ENCODE measurements around the gene MRPL10.

The MRPL10 gene

DNA sequence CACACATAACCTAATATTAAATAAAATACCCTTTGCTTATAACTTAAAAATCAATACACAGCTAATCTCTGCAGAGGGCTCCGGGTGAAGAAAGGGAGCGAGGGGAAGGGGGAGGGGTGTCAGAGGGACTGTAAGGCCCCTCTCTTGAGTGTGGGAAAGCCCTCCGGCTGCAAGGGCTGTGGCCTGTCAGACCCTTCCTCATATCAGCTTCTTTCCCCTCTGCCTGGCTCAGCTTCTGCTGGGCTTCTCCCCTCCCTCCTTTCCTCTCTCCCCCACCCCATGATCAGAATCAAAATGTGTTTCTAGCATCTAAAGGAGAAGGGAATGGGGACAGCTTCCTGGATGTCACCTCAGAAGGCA lies 14.4 kb upstream of the MRPL10 start:
- peaks cover 5% of the 10 kb centered on the region for H3K4me1 ChIP-seq (ENCODE audit: control insufficient read depth, insufficient read depth, low read length, unreplicated experiment)
- H3K4me3 ChIP-seq (ENCODE audit: low read depth, low read length): no peak overlapping the region
- no peak overlapping the region for H2AFZ ChIP-seq (ENCODE audit: low read length, unreplicated experiment)
- H3K27ac ChIP-seq (ENCODE audit: low read depth, low read length): no peak overlapping the region
- H3K36me3 ChIP-seq (ENCODE audit: insufficient read depth, low read length): no peaks in the 10 kb centered on the region
- peaks cover 58% of the 10 kb centered on the region for H3K27me3 ChIP-seq (ENCODE audit: insufficient read depth, low read length)
- H3K79me2 ChIP-seq (ENCODE audit: control insufficient read depth, insufficient read depth, low read length, unreplicated experiment): no peaks in the 10 kb centered on the region

DNA sequence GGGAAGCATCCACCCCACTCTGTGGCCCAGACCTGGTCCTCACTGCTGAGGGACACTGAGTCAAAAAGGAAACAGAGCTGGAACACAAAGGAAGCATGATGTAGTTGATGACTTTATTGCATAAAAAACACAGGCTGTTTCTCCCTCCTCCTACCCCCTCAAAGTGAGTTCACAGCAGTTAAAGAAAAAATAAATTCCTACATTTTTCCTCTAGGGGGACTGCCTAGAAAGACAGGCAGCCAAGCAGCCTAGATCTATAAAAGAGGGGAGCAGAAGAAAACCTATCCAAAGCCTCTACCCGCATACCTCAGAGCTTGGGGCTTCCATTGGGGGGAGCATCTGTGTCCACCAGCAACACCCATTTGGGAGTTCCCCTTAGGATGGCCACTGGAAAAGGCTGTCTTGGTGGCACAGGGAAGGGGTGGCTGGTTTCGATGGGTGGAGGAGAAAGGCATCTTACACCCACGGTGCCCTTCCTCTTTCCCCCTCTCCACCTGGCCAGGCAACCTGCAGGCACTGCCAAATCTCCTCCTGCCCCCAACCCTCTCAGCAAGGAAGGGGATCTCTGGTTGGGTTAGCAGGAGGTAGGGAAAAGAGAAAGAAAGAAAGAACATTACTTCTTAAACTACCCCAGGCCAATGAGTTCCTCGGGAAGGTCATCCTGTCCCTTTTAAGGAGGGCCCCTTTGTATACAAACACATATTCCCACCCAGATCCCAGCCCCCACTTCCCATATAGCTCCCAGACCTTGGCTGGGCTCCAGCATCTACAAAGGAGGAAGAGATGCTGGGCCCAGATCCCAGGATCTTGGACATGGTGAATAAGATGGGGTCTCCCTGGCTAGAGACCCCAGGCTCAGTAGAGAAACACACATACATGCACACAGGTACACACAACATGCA lies 13.7 kb upstream of the MRPL10 start:
- Histone ChIP-seq H3K4me3 (ENCODE audit: low read depth, low read length) (no peak overlapping the region), H2AFZ (ENCODE audit: low read length, unreplicated experiment) (no peak overlapping the region), H3K36me3 (ENCODE audit: insufficient read depth, low read length) (no peaks in the 10 kb centered on the region), H3K4me1 (ENCODE audit: control insufficient read depth, insufficient read depth, low read length, unreplicated experiment) (peaks cover 5% of the 10 kb centered on the region), H3K27me3 (ENCODE audit: insufficient read depth, low read length) (peaks cover 52% of the 10 kb centered on the region), H3K27ac (ENCODE audit: low read depth, low read length) (no peak overlapping the region), H3K79me2 (ENCODE audit: control insufficient read depth, insufficient read depth, low read length, unreplicated experiment) (no peaks in the 10 kb centered on the region)

DNA sequence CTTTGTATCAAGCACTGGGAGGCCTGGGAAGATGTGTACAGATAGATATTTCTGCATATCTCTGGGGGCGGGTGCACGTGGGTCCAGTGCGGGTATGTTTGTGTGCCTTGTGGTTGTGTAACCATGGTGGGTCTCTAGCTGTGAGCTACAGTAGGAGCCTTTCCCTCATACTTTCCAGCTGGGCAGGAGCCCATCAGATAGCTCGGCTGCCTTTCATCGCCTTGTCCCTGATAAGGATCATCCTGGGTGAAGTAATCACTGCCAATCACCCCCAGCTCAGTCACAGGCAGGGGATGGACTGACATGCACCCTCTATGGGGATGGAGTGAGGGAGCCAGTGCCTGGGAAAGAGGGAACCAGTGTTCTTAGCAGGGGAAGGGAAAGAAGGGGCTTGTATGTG lies 12.9 kb upstream of the MRPL10 start:
- Histone ChIP-seq H2AFZ (ENCODE audit: low read length, unreplicated experiment) (no peak overlapping the region), H3K27me3 (ENCODE audit: insufficient read depth, low read length) (peaks cover 44% of the 10 kb centered on the region), H3K79me2 (ENCODE audit: control insufficient read depth, insufficient read depth, low read length, unreplicated experiment) (no peaks in the 10 kb centered on the region), H3K27ac (ENCODE audit: low read depth, low read length) (no peak overlapping the region), H3K4me1 (ENCODE audit: control insufficient read depth, insufficient read depth, low read length, unreplicated experiment) (peaks cover 5% of the 10 kb centered on the region), H3K4me3 (ENCODE audit: low read depth, low read length) (no peak overlapping the region), H3K36me3 (ENCODE audit: insufficient read depth, low read length) (no peaks in the 10 kb centered on the region)

DNA sequence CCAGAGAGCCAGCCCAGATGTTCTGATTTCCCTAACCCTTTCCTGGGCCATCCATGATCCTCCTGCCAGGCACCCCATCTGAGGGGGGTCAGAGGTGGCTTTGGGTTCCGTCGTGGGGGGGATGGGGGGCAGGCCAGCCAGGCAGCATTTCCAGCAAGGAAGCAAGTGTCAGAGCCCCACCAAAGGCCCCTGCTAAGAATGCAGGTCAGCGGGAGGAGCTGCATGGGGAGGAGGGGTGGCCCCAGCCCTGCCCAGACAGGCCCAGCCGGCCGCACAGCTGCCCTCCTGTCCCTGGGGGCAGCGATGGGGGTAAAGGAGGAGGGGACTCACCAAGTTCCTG lies 12.0 kb upstream of the MRPL10 start:
- Histone ChIP-seq H3K4me3 (ENCODE audit: low read depth, low read length) (no peak overlapping the region), H3K79me2 (ENCODE audit: control insufficient read depth, insufficient read depth, low read length, unreplicated experiment) (no peaks in the 10 kb centered on the region), H3K4me1 (ENCODE audit: control insufficient read depth, insufficient read depth, low read length, unreplicated experiment) (peaks cover 5% of the 10 kb centered on the region), H2AFZ (ENCODE audit: low read length, unreplicated experiment) (no peak overlapping the region), H3K27me3 (ENCODE audit: insufficient read depth, low read length) (peaks cover 35% of the 10 kb centered on the region), H3K27ac (ENCODE audit: low read depth, low read length) (no peak overlapping the region), H3K36me3 (ENCODE audit: insufficient read depth, low read length) (no peaks in the 10 kb centered on the region)

DNA sequence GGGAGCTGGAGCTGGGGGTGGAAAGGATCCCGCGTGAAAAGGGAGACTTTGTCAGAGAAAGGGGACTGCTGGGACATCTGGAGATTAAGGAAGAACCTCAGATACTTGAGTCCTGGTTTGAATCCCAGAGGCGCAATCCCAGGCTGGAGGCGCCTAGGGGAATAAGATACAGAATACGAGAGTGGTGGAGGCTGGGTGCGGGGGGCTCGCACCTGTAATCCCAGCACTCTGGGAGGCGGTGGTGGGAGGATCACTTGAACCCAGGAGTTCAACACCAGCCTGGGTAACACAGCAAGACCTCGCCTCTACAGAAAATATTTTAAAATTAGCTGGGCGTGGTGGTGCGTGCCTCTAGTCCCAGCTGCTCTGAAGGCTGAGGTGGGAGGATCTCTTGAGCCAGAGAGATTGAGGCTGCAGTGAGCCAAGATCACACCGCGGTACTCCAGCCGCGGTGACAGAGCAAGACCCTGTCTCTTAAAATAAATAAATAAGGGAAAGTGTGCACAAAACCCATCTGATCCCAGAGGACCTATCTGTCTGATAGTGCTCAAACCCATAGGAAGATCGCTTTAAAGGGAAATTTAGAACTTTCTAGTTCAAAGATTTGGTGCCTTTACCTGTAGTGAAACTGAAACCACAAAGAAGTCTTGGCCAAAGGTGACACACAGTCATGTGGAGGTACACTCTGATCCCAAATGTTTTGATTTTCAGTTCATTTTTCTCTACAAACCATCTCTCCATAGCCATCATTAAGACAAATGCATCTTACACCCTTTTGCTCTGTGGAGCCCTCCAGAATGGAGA lies 10.3 kb upstream of the MRPL10 start:
- no peaks in the 10 kb centered on the region for H3K79me2 ChIP-seq (ENCODE audit: control insufficient read depth, insufficient read depth, low read length, unreplicated experiment)
- H3K4me1 ChIP-seq (ENCODE audit: control insufficient read depth, insufficient read depth, low read length, unreplicated experiment): peaks cover 15% of the 10 kb centered on the region
- H2AFZ ChIP-seq (ENCODE audit: low read length, unreplicated experiment): peak overlapping the region; percentile 90
- H3K27me3 ChIP-seq (ENCODE audit: insufficient read depth, low read length): peaks cover 18% of the 10 kb centered on the region
- no peak overlapping the region for H3K27ac ChIP-seq (ENCODE audit: low read depth, low read length)
- H3K36me3 ChIP-seq (ENCODE audit: insufficient read depth, low read length): no peaks in the 10 kb centered on the region; the same call in 1 of the 2 replicates
- H3K4me3 ChIP-seq (ENCODE audit: low read depth, low read length): peak overlapping the region; percentile 91

DNA sequence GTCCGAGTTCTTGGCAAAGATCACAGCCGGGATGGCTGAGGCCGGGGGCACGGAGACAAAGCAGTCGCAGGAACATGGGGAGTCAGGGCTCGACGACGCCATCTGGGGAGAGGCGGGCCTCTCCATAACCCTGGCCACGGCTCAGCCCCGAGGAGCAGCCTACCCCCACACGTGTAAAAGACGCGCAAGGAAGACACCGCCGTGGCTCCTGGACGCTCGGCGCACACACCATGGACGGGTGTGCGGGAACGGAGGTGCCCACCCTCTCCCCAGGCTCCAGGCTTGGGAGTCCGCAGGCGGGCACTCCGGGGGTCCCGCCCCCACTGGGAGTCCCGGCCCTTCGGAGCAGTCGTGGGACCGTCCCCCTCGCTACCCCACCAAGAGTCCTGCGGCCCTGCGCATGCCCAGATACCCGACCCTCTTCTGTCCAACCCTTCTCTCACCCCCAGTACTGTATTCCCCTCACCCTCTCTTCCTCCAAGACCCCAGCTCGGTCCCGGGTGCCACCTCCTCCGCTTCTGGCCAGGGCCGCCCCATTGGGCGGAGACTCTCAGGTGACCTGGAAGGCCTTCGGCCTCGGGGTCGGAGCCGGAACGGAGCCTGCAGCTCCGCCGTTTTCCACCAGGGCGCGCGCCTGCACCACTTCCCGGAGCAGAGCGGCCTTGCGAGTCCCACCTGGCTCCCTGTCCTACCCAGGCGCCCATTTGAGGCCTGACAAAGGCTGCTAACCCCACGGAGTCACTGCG lies 9.6 kb upstream of the MRPL10 start, which contains the start of gene SCRN2:
TSS of gene SCRN2 (minus strand) at position 532 of the 746 bp plus-strand sequence. CDS start at position 102, 430 bp downstream.
- Histone ChIP-seq H2AFZ (ENCODE audit: low read length, unreplicated experiment) (peak within 1 kb of the TSS; percentile 96), H3K4me1 (ENCODE audit: control insufficient read depth, insufficient read depth, low read length, unreplicated experiment) (peaks cover 15% of the 10 kb centered on the region), H3K27ac (ENCODE audit: low read depth, low read length) (no peak within 1 kb of the TSS)

DNA sequence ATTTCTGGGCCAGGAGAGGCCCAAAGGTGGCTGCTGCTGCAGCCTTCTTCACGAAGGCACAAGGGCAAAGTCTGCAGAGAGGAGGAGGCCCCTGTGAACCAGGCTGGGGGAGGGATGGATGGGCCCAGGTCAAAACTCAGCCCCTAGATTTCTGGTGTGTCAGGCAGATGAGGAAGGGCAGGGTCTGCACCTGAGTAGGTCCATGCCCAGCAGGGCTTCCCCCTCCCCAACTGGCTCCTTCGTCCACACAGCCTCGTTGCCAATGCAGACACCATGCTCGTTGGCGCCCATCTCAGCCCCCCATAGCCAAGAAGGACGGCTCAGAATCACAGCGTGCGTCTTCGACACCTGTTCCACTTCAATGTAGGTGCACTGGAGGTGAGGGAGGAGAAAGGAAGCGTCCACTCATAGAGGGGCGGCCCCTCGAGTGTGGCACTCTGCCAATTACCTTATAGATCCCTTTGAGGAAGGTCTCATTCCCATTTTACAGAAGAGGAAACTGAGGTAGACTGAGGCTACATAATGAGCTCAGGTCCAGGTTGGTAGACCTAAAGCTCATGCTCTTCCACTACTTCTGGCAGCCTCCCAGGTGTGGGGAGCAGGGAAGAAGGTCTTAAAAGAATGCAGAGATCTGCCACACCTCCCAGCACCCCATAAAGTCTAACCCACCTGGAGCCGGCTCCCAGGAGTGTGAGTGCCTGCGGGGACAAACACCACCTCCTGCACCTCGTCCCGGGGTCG lies 8.8 kb upstream of the MRPL10 start:
- H3K4me1 ChIP-seq (ENCODE audit: control insufficient read depth, insufficient read depth, low read length, unreplicated experiment): peaks cover 15% of the 10 kb centered on the region
- H3K27ac ChIP-seq (ENCODE audit: low read depth, low read length): no peak overlapping the region
- H3K27me3 ChIP-seq (ENCODE audit: insufficient read depth, low read length): peaks cover 3% of the 10 kb centered on the region
- no peaks in the 10 kb centered on the region; the same call in 1 of the 2 replicates for H3K36me3 ChIP-seq (ENCODE audit: insufficient read depth, low read length)
- H3K4me3 ChIP-seq (ENCODE audit: low read depth, low read length): peak overlapping the region; percentile 91
- H2AFZ ChIP-seq (ENCODE audit: low read length, unreplicated experiment): peak overlapping the region; percentile 96
- no peaks in the 10 kb centered on the region for H3K79me2 ChIP-seq (ENCODE audit: control insufficient read depth, insufficient read depth, low read length, unreplicated experiment)

More for the DNA sequence above, 9.6 kb upstream of the MRPL10 start, which contains the start of gene SCRN2:
- H3K4me3 ChIP-seq (ENCODE audit: low read depth, low read length): peak within 1 kb of the TSS; percentile 91
- no peaks in the 10 kb centered on the region; the same call in 1 of the 2 replicates for H3K36me3 ChIP-seq (ENCODE audit: insufficient read depth, low read length)
- no peaks in the 10 kb centered on the region for H3K79me2 ChIP-seq (ENCODE audit: control insufficient read depth, insufficient read depth, low read length, unreplicated experiment)
- peaks cover 11% of the 10 kb centered on the region for H3K27me3 ChIP-seq (ENCODE audit: insufficient read depth, low read length)

DNA sequence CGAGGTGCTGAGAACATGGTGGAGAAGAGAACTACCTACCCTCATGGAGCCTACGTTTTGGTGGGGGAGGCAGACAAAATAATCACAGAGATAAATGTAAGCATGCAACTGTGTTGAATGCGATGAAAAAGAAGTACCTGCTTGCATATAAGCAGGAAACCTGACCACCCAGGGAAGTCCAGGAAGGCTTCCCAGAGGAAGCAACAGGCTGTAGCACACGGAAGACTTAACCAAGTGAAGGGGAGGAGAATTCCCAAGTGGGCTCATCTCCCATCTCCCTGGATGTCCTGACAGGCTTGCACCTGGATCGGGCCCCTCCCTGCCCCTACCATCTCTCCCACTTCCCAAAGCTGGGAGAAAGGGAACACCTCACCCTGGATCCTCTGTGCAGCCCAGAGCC lies 7.7 kb upstream of the MRPL10 start:
- Histone ChIP-seq H2AFZ (ENCODE audit: low read length, unreplicated experiment) (no peak overlapping the region), H3K36me3 (ENCODE audit: insufficient read depth, low read length) (no peaks in the 10 kb centered on the region; the same call in 1 of the 2 replicates), H3K27me3 (ENCODE audit: insufficient read depth, low read length) (no peaks in the 10 kb centered on the region), H3K79me2 (ENCODE audit: control insufficient read depth, insufficient read depth, low read length, unreplicated experiment) (no peaks in the 10 kb centered on the region), H3K4me3 (ENCODE audit: low read depth, low read length) (no peak overlapping the region), H3K27ac (ENCODE audit: low read depth, low read length) (no peak overlapping the region), H3K4me1 (ENCODE audit: control insufficient read depth, insufficient read depth, low read length, unreplicated experiment) (peaks cover 15% of the 10 kb centered on the region)

DNA sequence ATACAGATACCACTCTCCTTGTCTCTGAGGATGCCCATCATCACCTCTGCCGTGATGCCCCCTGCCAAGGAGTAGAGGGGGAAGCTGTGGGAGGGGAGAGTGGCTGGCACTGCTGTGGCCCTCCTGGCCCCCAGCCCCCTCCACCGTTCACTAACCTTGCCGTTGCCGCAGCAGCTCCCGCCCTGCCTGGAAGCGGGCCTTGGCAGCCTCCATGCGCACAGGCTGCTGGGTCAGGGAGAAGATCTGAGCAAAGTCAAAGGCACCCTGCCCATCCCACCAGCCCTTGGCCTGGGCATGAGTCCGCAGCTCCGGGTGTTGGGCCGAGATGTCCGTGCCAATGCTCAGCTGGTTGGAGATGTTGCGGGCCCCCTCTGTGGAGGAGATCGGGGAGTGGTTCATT lies 7.3 kb upstream of the MRPL10 start:
- Histone ChIP-seq H3K36me3 (ENCODE audit: insufficient read depth, low read length) (no peaks in the 10 kb centered on the region; the same call in 1 of the 2 replicates), H3K4me1 (ENCODE audit: control insufficient read depth, insufficient read depth, low read length, unreplicated experiment) (peaks cover 15% of the 10 kb centered on the region), H2AFZ (ENCODE audit: low read length, unreplicated experiment) (no peak overlapping the region), H3K4me3 (ENCODE audit: low read depth, low read length) (no peak overlapping the region), H3K79me2 (ENCODE audit: control insufficient read depth, insufficient read depth, low read length, unreplicated experiment) (no peaks in the 10 kb centered on the region), H3K27me3 (ENCODE audit: insufficient read depth, low read length) (no peaks in the 10 kb centered on the region), H3K27ac (ENCODE audit: low read depth, low read length) (no peak overlapping the region)
